Brain pericyte (primary cell): ENCODE measurements around the gene KRTAP4-12.
"Not testable (repeated sequence)": the region's sequence is repeated elsewhere in the genome, so short reads cannot be mapped to it uniquely, and the experiment has no call there.

ENCODE experiments used
- DNase-seq: peaks from one replicate; pipeline ENCODE4 v3.0.0-alpha.2; 2012; ENCODE audit warnings: low read depth, low spot score

KRTAP4-12 gene

DNA sequence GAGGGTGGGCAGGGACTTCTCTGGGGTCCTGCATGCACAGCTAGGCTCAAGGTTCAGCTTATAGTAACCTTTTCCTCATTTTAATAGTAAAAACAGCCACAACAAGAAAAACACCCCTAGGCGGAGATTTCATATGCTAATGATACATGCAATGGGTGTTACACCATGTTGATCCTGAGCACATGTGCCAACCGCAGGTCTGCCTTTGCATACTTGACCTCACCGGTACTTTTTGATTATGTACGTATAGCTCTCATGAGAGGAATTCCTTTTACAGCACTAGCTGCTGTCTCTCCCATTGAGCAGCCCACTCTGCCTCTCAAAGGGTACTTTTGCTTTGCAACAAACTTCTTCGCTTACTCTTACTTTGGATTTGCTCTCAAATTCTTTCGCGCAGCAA lies 27.9 kb downstream of the KRTAP4-12 start:
- no peak for DNase-seq

DNA sequence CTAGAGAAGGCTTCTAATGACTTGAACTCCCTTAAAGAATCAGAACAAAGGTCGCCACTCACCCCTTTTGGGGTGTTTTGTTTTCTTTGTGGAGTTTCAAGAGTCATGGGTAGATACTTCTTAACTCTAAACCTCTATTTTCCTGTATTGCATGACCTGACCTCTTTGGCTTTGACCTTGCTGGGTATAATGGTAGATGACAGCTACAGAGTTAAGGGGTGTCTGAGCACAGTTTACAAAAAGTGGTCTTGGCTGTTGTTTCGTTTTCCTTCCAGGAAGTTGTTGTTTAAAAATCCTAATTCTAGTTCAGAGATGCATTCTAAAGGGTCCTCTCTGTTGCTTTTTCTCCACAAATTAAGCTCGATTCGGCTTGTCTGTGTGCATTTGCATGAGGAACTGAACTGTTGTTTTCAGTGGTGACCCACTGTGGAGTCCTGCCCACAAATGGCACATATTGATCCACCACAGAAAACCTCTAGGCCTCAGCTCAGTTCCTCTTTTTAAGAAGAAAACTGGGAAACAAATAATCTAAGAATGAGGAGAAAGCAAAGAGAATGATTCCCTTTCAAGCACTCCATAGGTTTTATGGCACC lies 35.1 kb downstream of the KRTAP4-12 start:
- DNase-seq, result not testable (repeated sequence)

DNA sequence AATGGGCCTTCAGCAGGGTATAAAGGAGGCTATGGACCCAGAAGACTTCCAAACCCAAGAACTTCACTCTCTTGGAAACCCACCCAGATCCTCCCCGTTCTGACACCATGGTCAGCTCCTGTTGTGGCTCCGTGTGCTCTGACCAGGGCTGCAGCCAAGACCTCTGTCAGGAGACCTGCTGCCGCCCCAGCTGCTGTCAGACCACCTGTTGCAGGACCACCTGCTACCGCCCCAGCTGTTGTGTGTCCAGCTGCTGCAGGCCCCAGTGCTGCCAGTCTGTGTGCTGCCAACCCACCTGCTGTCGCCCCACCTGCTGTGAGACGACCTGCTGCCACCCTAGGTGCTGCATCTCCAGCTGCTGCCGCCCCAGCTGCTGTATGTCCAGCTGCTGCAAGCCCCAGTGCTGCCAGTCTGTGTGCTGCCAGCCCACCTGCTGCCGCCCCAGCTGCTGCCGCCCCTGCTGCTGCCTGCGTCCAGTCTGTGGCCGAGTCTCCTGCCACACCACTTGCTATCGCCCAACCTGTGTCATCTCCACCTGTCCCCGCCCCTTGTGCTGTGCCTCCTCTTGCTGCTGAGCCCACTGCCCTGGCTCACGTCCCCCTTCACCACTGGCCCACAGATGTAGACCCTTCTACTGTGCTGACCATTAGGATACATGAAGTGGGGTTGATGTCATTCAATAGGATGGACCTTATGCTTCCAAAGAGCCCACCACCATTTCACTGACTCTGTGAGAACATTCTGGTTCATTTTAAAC lies 39.7 kb downstream of the KRTAP4-12 start, which contains the start of gene KRTAP4-7:
TSS of gene KRTAP4-7 (plus strand) at position 51 of the 757 bp plus-strand sequence. CDS start at position 108, 57 bp downstream.
- DNase-seq, result not testable (repeated sequence)

DNA sequence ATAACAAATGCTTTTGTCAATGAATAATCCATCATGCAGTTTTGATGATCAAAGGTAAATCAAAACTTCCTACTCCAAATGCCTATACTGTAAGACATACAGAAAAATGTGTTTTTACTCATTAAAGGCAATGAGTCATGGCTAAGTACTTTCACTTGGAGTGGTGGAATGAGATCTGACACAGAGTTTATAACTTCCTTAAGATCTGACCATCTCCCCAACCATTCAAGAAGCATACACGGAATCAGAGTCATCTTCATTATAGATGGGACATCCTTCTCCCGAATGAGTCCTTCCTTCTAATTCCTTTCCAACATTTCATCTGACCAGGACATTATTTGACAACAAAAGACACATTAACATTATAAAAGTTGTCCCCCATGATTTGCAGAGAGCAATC lies 40.6 kb downstream of the KRTAP4-12 start:
- not testable (repeated sequence) for DNase-seq

DNA sequence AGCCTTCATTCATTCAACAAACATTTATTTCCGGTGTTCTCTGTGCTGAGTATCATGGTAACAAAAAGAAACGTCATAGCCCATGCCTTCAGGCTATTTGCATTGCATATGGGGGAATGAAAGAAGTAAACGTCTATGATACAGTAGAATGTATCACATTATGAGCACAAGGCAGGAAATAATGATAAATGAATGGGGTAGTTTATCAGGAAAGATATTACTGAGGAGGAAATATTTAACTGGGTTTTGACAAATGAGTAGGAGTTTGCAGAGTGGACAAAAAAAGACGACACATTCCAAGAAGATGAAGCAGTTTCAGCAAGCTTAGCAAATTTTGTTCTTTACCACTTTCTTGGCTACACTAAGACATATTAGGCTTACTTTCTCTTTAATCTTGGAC lies 41.4 kb downstream of the KRTAP4-12 start:
- DNase-seq, result no peak

DNA sequence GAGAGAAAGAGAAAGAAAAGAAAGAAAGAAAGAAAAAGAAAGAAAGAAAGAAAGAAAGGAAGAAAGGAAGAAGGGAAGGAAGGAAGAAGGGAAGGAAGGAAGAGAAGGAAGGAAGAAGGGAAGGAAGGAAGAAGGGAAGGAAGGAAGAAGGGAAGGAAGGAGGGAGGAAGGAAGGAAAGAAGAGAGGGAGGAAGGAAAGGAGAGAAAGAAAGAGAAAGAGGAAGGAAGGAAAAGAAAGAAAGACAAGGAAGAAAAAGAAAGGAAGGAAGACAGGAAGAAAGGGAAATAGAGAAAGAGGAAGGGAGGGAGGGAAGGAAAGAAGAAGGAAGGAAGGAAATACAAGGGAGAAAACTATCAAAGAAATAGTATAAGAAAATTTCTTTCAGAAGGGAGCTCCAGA lies 47.2 kb downstream of the KRTAP4-12 start:
- no peak for DNase-seq

DNA sequence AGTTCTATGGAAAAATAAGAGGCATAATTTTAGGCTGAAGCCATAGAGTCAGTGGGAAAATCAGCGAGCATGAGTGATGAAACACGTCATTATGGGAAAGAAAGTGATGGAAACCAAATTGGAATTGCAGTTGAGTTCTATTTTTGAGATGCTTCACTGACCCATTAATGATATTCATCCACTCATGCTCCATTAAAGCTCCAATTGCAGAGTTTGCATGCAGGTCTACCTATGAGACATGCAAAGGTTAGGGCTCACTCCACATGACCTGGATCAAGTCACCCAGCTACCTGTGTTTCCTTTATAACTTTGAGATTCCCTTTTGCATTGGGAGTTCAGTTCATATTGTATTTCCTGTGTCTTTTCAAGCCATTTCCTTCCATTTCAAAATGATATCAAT lies 50.3 kb downstream of the KRTAP4-12 start:
- DNase-seq, result no peak
